ENCODE data around the gene ZFYVE9.
"Not testable (repeated sequence)": the region's sequence is repeated elsewhere in the genome, so short reads cannot be mapped to it uniquely, and the experiment has no call there.

ZFYVE9 gene

GRCh38 chr1:52145137-52145536, 3.2 kb downstream of the ZFYVE9 start:
- no peak for DNase-seq (ENCODE audit: low spot score)

GRCh38 chr1:52150445-52150844, 8.6 kb downstream of the ZFYVE9 start:
- DNase-seq (ENCODE audit: low spot score): not testable (repeated sequence)

- no peak for DNase-seq (ENCODE audit: low spot score)
Measured at GRCh38 chr1:52150946-52151345, 9.1 kb downstream of the ZFYVE9 start.

- DNase-seq (ENCODE audit: low spot score): no peak
Measured at GRCh38 chr1:52152572-52152971, 10.7 kb downstream of the ZFYVE9 start.

GRCh38 chr1:52153010-52153409, 11.1 kb downstream of the ZFYVE9 start:
- no peak for DNase-seq (ENCODE audit: low spot score)

GRCh38 chr1:52153898-52154297, 12.0 kb downstream of the ZFYVE9 start:
- DNase-seq (ENCODE audit: low spot score): no peak

GRCh38 chr1:52156460-52156859, 14.6 kb downstream of the ZFYVE9 start:
- DNase-seq (ENCODE audit: low spot score): no peak

- no peak for DNase-seq (ENCODE audit: low spot score)
Measured at GRCh38 chr1:52157582-52157981, 15.7 kb downstream of the ZFYVE9 start.

GRCh38 chr1:52158218-52158617, 16.3 kb downstream of the ZFYVE9 start:
- DNase-seq (ENCODE audit: low spot score): no peak

GRCh38 chr1:52159033-52159789, 17.3 kb downstream of the ZFYVE9 start:
- peak; percentile 14 for DNase-seq (ENCODE audit: low spot score)

- no peak for DNase-seq (ENCODE audit: low spot score)
Measured at GRCh38 chr1:52162947-52163346, 21.1 kb downstream of the ZFYVE9 start.

- DNase-seq (ENCODE audit: low spot score): no peak
Measured at GRCh38 chr1:52164604-52165003, 22.7 kb downstream of the ZFYVE9 start.

GRCh38 chr1:52166996-52167753, 25.3 kb downstream of the ZFYVE9 start:
- DNase-seq (ENCODE audit: low spot score): no peak

- no peak for DNase-seq (ENCODE audit: low spot score)
Measured at GRCh38 chr1:52168373-52169080, 26.6 kb downstream of the ZFYVE9 start.

GRCh38 chr1:52171149-52171548, 29.3 kb downstream of the ZFYVE9 start:
- DNase-seq (ENCODE audit: low spot score): not testable (repeated sequence)

- DNase-seq (ENCODE audit: low spot score): no peak
Measured at GRCh38 chr1:52179073-52179472, 37.2 kb downstream of the ZFYVE9 start.

- DNase-seq (ENCODE audit: low spot score): no peak
Measured at GRCh38 chr1:52180176-52180575, 38.3 kb downstream of the ZFYVE9 start.

- DNase-seq (ENCODE audit: low spot score): not testable (repeated sequence)
Measured at GRCh38 chr1:52181759-52182158, 39.9 kb downstream of the ZFYVE9 start.

- not testable (repeated sequence) for DNase-seq (ENCODE audit: low spot score)
Measured at GRCh38 chr1:52182328-52182727, 40.4 kb downstream of the ZFYVE9 start.

- DNase-seq (ENCODE audit: low spot score): no peak
Measured at GRCh38 chr1:52182874-52183400, 41.0 kb downstream of the ZFYVE9 start.

- DNase-seq (ENCODE audit: low spot score): no peak
Measured at GRCh38 chr1:52186449-52186848, 44.6 kb downstream of the ZFYVE9 start.

GRCh38 chr1:52189898-52190480, 48.1 kb downstream of the ZFYVE9 start:
- DNase-seq (ENCODE audit: low spot score): no peak

Data from kidney capillary endothelial cell (primary cell).